ENCODE data around the gene NIM1K.
"Not testable (repeated sequence)": the region's sequence is repeated elsewhere in the genome, so short reads cannot be mapped to it uniquely, and the experiment has no call there.

Gene NIM1K

DNA sequence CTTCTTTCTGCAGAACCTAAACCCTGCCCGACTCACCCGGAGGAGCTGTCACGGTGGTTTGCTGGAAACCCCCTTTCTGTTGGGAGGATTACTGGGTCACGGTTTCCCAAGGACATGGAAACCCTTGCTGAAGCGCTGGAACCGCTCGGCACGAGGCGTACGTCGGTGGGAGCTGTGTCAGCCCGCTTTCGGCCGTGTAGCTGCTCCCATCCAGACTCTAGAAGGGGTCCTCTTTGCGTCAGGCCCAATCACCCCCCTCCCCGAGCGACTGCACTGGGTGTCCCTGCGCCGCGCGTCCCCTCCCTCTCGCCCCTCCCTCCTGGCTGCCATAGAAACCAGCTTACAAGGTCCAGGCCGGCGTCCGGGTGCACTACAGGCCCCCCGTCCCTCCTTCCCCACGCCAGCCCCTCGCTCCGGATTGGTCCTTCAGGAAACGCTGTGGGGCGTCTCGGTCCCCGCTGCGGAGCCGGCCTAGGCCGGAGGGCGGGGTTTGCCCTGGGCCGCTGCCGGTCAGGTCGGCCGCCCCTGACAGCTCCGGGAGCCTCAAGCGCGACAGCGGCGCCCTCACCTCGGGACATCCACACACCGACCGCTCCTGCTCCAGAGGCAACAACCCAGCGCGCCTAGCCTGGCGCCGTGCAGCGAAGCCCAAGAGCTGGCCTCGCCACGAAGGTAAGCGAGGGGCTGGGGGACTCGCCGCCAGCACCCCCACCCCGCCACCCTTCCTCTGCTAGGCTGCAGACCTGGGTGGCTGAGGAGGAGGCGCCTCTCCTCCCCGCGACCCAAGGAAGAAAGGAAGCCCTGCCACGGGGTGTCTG is at the start of gene NIM1K:
TSS of gene NIM1K (plus strand) at position 486 of the 818 bp plus-strand sequence. CDS start 53,551 bp downstream, outside the sequence.
- H3K4me3 ChIP-seq: peak within 1 kb of the TSS; percentile 35 to 57 (median 42)

DNA sequence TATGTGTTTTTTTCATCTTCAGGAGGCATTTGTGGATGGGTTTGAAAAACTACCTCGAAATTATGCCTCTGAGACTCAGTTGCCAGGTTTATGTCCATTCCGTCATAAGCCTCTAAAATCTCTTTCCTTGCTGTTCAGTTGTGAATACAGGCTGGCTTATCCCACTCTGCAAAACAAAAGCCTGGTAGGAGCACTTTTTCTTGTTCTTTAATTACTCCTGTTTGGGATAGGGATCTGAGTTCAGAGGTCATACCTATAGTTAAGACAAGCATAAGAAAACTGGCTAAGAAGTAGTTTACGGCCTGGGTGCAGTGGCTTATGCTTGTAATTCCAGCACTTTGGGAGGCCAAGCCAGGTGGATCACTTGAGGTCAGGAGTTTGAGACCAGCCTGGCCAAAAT is 47.0 kb upstream of the NIM1K start:
- Histone ChIP-seq H3K27ac (no peak overlapping the region), H3K4me3 (no peak overlapping the region)

More for the DNA sequence above, at the start of gene NIM1K:
- H3K27ac ChIP-seq: peak within 1 kb of the TSS in 7 of 21 experiments; percentile 5 to 37 (median 19)

DNA sequence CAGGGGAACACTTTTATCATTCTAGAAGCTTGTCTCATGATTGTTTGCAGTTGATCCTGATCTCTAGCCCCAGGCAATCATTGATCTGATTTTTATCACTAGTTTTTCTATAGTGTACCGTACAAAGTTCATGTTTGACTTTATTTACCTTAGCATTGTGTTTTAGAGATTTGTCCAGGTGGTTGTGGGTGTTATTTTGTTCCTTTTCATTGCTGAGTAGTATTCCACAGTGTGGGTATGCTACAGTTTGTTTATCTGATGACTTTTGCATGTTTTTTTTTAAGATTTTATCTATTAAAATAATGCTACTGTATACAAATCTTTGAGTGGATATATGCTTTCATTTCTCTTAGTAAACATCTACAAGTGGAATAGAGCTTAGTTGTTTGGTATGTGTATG is 45.1 kb upstream of the NIM1K start:
- H3K4me3 ChIP-seq: no peak overlapping the region
- H3K27ac ChIP-seq: no peak overlapping the region

GRCh38 chr5:43148417-43148816 is 43.6 kb upstream of the NIM1K start:
- H3K4me3 ChIP-seq: no peak overlapping the region
- H3K27ac ChIP-seq: no peak overlapping the region

DNA sequence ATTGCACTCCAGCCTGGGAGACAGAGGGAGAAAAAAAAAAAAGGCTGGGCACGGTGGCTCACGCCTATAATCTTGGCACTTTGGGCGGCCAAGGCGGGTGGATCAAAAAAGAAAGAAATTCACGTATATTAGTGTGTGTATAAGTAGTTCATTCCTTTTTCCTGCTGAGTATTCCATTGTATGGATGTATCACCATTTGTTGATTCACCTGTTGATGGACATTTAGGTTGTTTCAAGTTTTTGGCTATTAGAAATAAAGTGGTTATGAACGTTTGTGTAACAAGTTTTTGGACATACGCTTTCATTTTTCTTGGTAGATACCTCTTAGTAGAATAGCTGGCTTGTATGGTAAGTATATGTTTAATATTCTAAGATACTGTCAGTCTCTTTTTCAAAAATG is 42.8 kb upstream of the NIM1K start:
- H3K27ac ChIP-seq: no peak overlapping the region
- no peak overlapping the region for H3K4me3 ChIP-seq

DNA sequence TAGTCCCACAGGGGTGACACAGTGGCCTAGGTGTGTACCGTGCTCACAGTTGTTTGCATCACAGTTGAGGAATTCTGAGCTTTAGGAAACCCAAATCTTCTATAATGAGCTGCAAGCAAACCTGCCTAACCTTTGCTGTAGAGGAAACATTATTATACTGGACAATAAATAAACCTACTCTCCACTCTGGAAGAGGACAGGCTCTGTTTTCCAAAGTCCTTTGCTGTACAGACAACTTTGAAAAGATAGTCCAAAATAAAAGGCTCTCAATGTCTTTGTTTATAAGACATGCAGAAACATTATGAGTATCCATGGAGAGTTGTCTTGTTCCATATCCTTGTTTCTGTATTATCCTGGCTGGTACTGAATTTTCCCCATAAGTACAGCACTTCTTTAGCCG is 42.0 kb upstream of the NIM1K start:
- no peak overlapping the region for H3K27ac ChIP-seq
- no peak overlapping the region for H3K4me3 ChIP-seq

GRCh38 chr5:43150748-43151147 is 41.3 kb upstream of the NIM1K start:
- H3K4me3 ChIP-seq: no peak overlapping the region
- no peak overlapping the region for H3K27ac ChIP-seq

DNA sequence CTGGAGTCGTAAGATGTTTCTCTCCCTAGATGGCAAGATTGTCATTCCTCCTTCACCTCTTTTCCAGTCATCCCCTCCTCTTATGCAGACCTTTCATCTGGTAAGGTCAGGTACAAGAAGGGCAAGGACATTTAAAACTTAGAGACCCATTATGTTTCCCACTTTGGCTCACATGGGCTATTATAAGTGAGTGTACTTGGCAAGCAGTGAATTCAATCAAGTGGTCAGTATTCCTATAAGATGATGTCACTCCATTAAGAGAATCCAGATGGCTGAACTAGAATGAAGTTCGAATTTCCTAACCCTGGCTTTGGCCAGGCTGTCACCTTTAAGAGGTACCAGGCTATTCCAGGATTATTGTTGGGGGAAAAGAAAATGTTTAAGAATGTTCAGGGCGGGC is 39.1 kb upstream of the NIM1K start:
- Histone ChIP-seq H3K4me3 (no peak overlapping the region), H3K27ac (no peak overlapping the region)

DNA sequence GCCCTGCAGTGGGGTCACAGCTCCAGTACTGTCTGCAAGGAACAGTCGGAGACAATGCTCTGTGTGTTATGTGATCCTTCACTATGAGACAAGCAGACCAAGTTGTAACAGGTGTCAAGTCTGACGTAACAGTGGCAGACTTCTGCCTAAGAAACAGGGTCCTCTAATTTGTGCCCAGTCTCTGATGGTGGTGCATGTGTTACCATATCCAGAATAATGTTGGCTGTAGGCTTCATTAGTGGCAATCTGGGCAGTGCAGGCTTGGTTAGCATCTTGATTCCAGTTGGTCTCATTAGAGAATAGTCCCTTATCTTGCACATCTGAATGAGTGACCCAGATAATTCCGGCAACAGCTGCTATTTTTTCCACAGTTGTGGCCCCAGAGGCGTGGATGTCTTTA is 37.6 kb upstream of the NIM1K start:
- Histone ChIP-seq H3K27ac (no peak overlapping the region), H3K4me3 (no peak overlapping the region)

- Histone ChIP-seq H3K27ac (no peak overlapping the region), H3K4me3 (no peak overlapping the region)
These were observed 36.5 kb upstream of the NIM1K start for GRCh38 chr5:43155394-43156096.

DNA sequence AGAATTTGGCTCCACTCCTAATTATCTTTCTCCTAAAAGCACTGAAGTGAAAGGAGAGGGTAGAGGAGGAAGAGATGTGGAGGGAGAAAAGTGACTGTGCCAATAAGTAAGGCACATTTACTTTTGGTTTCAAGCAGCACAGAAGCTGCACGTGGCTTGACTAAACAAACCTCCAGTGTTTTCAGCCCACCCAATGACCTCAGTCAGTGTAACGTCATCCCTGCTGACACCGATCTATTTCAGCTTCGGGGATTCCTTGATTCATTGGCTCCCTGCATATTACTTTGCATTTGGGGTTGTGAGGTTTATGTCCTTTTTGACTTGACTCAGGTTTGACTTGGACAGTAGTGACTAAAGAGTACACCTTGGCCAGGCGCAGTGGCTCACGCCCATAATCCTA is 35.6 kb upstream of the NIM1K start:
- Histone ChIP-seq H3K4me3 (no peak overlapping the region), H3K27ac (no peak overlapping the region)

- Histone ChIP-seq H3K4me3 (no peak overlapping the region), H3K27ac (no peak overlapping the region)
These were observed 35.0 kb upstream of the NIM1K start for GRCh38 chr5:43157068-43157467.

GRCh38 chr5:43161244-43161643 is 30.8 kb upstream of the NIM1K start:
- Histone ChIP-seq H3K4me3 (no peak overlapping the region), H3K27ac (no peak overlapping the region)

GRCh38 chr5:43164801-43165200 is 27.2 kb upstream of the NIM1K start:
- H3K4me3 ChIP-seq, H3K27ac ChIP-seq: not testable (repeated sequence)

DNA sequence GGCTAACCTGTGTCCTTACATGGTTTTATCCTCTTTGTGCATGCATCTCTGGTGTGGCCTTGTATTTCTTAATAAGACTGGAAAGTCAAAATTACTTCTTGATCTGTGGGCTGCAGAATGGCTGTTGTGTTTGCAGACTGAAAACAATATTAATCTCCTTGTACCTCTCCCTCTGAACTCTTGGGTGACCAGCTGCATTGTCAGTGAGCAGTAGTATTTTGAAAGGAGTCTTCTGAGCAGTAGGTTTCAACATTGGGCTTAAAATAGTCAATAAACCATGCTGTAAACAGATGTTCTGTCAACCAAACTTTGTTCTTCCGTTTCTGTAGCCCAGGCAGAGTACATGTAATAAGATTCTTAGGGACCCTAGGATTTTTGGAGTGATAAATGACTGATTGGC is 26.7 kb upstream of the NIM1K start:
- Histone ChIP-seq H3K4me3 (no peak overlapping the region), H3K27ac (no peak overlapping the region)

GRCh38 chr5:43168175-43168574 is 23.9 kb upstream of the NIM1K start:
- no peak overlapping the region for H3K4me3 ChIP-seq
- H3K27ac ChIP-seq: no peak overlapping the region

- no peak overlapping the region for H3K27ac ChIP-seq
- no peak overlapping the region for H3K4me3 ChIP-seq
These were observed 20.6 kb upstream of the NIM1K start for GRCh38 chr5:43171451-43171850.

- Histone ChIP-seq H3K4me3 (no peak overlapping the region), H3K27ac (no peak overlapping the region)
These were observed 20.1 kb upstream of the NIM1K start for GRCh38 chr5:43171926-43172325.

GRCh38 chr5:43172779-43173178 is 19.2 kb upstream of the NIM1K start:
- Histone ChIP-seq H3K27ac (no peak overlapping the region), H3K4me3 (no peak overlapping the region)

GRCh38 chr5:43174586-43174985 is 17.4 kb upstream of the NIM1K start:
- Histone ChIP-seq H3K27ac (no peak overlapping the region), H3K4me3 (no peak overlapping the region)

DNA sequence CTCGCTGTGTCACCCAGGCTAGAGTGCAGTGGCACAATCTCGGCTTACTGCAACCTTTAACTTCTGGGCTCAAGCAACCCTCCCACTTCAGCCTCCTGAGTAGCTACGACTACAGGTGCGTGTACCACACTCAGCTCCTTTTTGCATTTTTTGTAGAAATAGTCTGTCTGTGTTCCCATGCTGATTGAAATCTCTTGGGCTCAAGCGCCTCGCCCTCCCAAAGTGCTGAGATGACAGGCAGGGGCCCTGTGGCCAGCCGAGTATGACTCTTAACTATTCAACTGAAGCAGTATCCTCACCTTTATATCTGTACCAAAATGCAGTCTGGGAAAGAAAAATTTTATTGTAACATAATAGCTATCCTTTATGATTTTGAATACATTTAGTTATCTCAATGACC is 12.2 kb upstream of the NIM1K start:
- no peak overlapping the region for H3K4me3 ChIP-seq
- H3K27ac ChIP-seq: no peak overlapping the region

Measured in skin epidermis (tissue), 12 donors.